ENCODE data around the gene CLHC1. TPM values are rescaled to one million over a fixed set of nuclear protein-coding genes. Genes with fewer than 3 reads are reported as not detected.
"Not testable (repeated sequence)": the region's sequence is repeated elsewhere in the genome, so short reads cannot be mapped to it uniquely, and the experiment has no call there.

CLHC1 gene
- total RNA-seq, 1 donor = 14.3 TPM

GRCh38 chr2:55150834-55151233 is 81.3 kb downstream of the CLHC1 start:
- DNase-seq (ENCODE audit: low read depth) = no peak
- TF ChIP-seq CTCF (IDR thresholded peaks at IDR 0.05; ENCODE audit: insufficient read depth, low read length) = no peak
- no peak overlapping the region for H3K4me3 ChIP-seq (ENCODE audit: low read depth, low read length)

GRCh38 chr2:55148269-55148668 is 83.8 kb downstream of the CLHC1 start:
- no peak overlapping the region for H3K4me3 ChIP-seq (ENCODE audit: low read depth, low read length)
- no peak for TF ChIP-seq CTCF (IDR thresholded peaks at IDR 0.05; ENCODE audit: insufficient read depth, low read length)
- DNase-seq (ENCODE audit: low read depth) = no peak

- no peak for DNase-seq (ENCODE audit: low read depth)
Measured at GRCh38 chr2:55147531-55147930, 84.6 kb downstream of the CLHC1 start.

GRCh38 chr2:55147041-55147440 is 85.1 kb downstream of the CLHC1 start:
- H3K4me3 ChIP-seq (ENCODE audit: low read depth, low read length) = no peak overlapping the region
- no peak for DNase-seq (ENCODE audit: low read depth)
- no peak for TF ChIP-seq CTCF (IDR thresholded peaks at IDR 0.05; ENCODE audit: insufficient read depth, low read length)

More at GRCh38 chr2:55147531-55147930, 84.6 kb downstream of the CLHC1 start:
- H3K4me3 ChIP-seq (ENCODE audit: low read depth, low read length) = no peak overlapping the region
- TF ChIP-seq CTCF (IDR thresholded peaks at IDR 0.05; ENCODE audit: insufficient read depth, low read length) = no peak

GRCh38 chr2:55146263-55146662 is 85.8 kb downstream of the CLHC1 start:
- no peak overlapping the region for H3K4me3 ChIP-seq (ENCODE audit: low read depth, low read length)
- no peak for TF ChIP-seq CTCF (IDR thresholded peaks at IDR 0.05; ENCODE audit: insufficient read depth, low read length)
- no peak for DNase-seq (ENCODE audit: low read depth)

- no peak overlapping the region for H3K4me3 ChIP-seq (ENCODE audit: low read depth, low read length)
- no peak for DNase-seq (ENCODE audit: low read depth)
- no peak for TF ChIP-seq CTCF (IDR thresholded peaks at IDR 0.05; ENCODE audit: insufficient read depth, low read length)
Measured at GRCh38 chr2:55144922-55145820, 86.9 kb downstream of the CLHC1 start.

- not testable (repeated sequence) for H3K4me3 ChIP-seq (ENCODE audit: low read depth, low read length); DNase-seq (ENCODE audit: low read depth)
Measured at GRCh38 chr2:55143706-55144105, 88.4 kb downstream of the CLHC1 start.

Measured in fibroblast of the aortic adventitia (primary cell).